Measurements from ENCODE around the gene GRK5. TPM values are rescaled to one million over a fixed set of nuclear protein-coding genes. Genes with fewer than 3 reads are reported as not detected.
"Not testable (repeated sequence)": the region's sequence is repeated elsewhere in the genome, so short reads cannot be mapped to it uniquely, and the experiment has no call there.

The GRK5 gene
- total RNA-seq, 1 experiment from 2014 or later = 1.2 TPM

DNA sequence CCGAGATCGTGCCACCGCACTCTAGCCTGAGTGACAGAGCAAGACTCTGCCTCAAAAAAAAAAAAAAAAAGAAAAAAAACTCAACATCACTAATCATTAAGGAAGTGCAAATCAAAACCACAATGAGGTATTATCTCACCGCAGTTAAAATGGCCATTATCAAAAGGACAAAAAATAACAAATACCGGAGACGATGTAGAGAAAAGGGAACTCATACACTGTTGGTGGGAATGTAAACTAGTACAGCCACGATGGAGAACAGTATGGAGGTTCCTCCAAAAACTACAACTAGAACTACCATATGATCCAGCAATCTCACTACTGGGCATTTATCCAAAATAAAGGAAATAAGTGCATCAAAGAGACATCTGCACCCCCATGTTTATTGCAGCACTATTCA, 24.3 kb downstream of the GRK5 start:
- Histone ChIP-seq H3T11ph (ENCODE audit: low read length) (no peak overlapping the region), H3K23ac (ENCODE audit: insufficient read length, low read depth, low read length) (no peak overlapping the region), H3K4me2 (ENCODE audit: insufficient read depth, insufficient read length, low read length) (no peak overlapping the region), H3K14ac (ENCODE audit: insufficient read depth, low read length) (no peak overlapping the region), H3K4me1 (ENCODE audit: insufficient read depth, low read length) (no peaks in the 10 kb centered on the region), H3K9me3 (ENCODE audit: control insufficient read depth, low read depth, low read length) (no peaks in the 10 kb centered on the region), H3K4ac (ENCODE audit: low read depth, low read length) (no peak overlapping the region), H4K91ac (ENCODE audit: insufficient read length, low read depth, low read length) (no peak overlapping the region), H2BK120ac (ENCODE audit: low read depth, low read length, poor library complexity, severe bottlenecking) (no peak overlapping the region), H2AFZ (ENCODE audit: low read length) (no peak overlapping the region), H2BK15ac (ENCODE audit: low read depth, low read length) (no peak overlapping the region), H3K23me2 (ENCODE audit: insufficient read length, low read depth, low read length, poor library complexity, severe bottlenecking) (no peaks in the 10 kb centered on the region), H3K18ac (ENCODE audit: insufficient read length, low read depth, low read length) (no peak overlapping the region), H3K56ac (ENCODE audit: insufficient read length, low read depth, low read length) (no peak overlapping the region), H3K27me3 (ENCODE audit: insufficient read depth, low read length) (no peaks in the 10 kb centered on the region), H4K5ac (ENCODE audit: insufficient read length, low read depth, low read length) (no peak overlapping the region), H3K79me1 (ENCODE audit: insufficient read depth, low read depth, low read length, poor library complexity, severe bottlenecking) (no peaks in the 10 kb centered on the region), H3K9ac (ENCODE audit: extremely low read depth, insufficient read length, low read length) (no peak overlapping the region), H4K8ac (replicated peaks; ENCODE audit: insufficient read length, low read depth, low read length) (no peak overlapping the region), H3K79me2 (ENCODE audit: insufficient read depth, low read length) (no peaks in the 10 kb centered on the region), H2BK20ac (ENCODE audit: low read depth, low read length, poor library complexity, severe bottlenecking) (no peak overlapping the region), H2AK5ac (ENCODE audit: insufficient read length, low read length) (no peak overlapping the region), H2BK5ac (ENCODE audit: insufficient read length, low read length) (no peak overlapping the region), H2BK12ac (ENCODE audit: insufficient read length, low read depth, low read length) (no peak overlapping the region), H4K20me1 (ENCODE audit: control insufficient read depth, insufficient read depth, insufficient read length) (no peaks in the 10 kb centered on the region), H3K27ac (ENCODE audit: insufficient read length, low read depth, low read length) (no peak overlapping the region)
- DNase-seq = no peak
- peaks cover 12 to 13% of the 10 kb centered on the region in 2 experiments; a peak in 4 of 5 replicates for H3K9me3 Mint-ChIP-seq
- H3K4me3 Mint-ChIP-seq = no peak overlapping the region
- TF ChIP-seq, protein P1, sequence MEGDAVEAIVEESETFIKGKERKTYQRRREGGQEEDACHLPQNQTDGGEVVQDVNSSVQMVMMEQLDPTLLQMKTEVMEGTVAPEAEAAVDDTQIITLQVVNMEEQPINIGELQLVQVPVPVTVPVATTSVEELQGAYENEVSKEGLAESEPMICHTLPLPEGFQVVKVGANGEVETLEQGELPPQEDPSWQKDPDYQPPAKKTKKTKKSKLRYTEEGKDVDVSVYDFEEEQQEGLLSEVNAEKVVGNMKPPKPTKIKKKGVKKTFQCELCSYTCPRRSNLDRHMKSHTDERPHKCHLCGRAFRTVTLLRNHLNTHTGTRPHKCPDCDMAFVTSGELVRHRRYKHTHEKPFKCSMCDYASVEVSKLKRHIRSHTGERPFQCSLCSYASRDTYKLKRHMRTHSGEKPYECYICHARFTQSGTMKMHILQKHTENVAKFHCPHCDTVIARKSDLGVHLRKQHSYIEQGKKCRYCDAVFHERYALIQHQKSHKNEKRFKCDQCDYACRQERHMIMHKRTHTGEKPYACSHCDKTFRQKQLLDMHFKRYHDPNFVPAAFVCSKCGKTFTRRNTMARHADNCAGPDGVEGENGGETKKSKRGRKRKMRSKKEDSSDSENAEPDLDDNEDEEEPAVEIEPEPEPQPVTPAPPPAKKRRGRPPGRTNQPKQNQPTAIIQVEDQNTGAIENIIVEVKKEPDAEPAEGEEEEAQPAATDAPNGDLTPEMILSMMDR (conservative IDR thresholded peaks at IDR 0.05) = no peak
- peaks cover 2 to 5% of the 10 kb centered on the region in 2 experiments for H3K4me1 Mint-ChIP-seq
- no peaks in the 10 kb centered on the region for H3K27me3 Mint-ChIP-seq (ENCODE audit: low read depth)
- H3K27ac Mint-ChIP-seq = no peak overlapping the region
- WGBS (ENCODE audit: extremely low coverage, insufficient read length, low lambda C conversion rate) = no CpG with 5 or more reads among the region's 7 CpGs
- peaks cover 0 to 2% (median 0%) of the 10 kb centered on the region in 3 experiments; a peak in 2 of 7 replicates for H3K36me3 Mint-ChIP-seq (ENCODE audit: insufficient read depth in 1 of 3, low read depth in 3 of 3)

DNA sequence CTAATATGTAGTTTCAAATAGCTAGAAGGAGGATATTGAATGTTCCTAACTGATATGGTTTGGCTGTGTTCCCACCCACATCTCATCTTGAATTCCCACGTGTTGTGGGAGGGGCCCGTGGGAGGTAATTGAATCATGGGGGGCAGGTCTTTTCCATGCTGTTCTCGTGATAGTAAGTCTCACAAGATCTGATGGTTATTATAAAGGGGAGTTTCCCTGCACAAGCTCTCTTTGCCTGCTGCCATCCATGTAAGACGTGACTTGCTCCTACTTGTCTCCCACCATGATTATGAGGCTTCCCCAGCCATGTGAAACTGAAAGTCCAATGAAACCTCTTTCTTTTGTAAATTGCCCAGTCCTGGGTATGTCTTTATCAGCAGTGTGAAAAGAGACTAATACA, 25.1 kb downstream of the GRK5 start:
- H4K20me1 ChIP-seq (ENCODE audit: control insufficient read depth, insufficient read depth, insufficient read length); H3K56ac ChIP-seq (ENCODE audit: insufficient read length, low read depth, low read length); H3K27me3 Mint-ChIP-seq (ENCODE audit: low read depth); H3K14ac ChIP-seq (ENCODE audit: insufficient read depth, low read length); H4K91ac ChIP-seq (ENCODE audit: insufficient read length, low read depth, low read length); H3K27ac ChIP-seq (ENCODE audit: insufficient read length, low read depth, low read length); H3K4ac ChIP-seq (ENCODE audit: low read depth, low read length); H3K36me3 Mint-ChIP-seq (ENCODE audit: insufficient read depth in 1 of 3, low read depth in 3 of 3); H3K79me1 ChIP-seq (ENCODE audit: insufficient read depth, low read depth, low read length, poor library complexity, severe bottlenecking); H2BK20ac ChIP-seq (ENCODE audit: low read depth, low read length, poor library complexity, severe bottlenecking); H2BK5ac ChIP-seq (ENCODE audit: insufficient read length, low read length); H3K27me3 ChIP-seq (ENCODE audit: insufficient read depth, low read length); H4K5ac ChIP-seq (ENCODE audit: insufficient read length, low read depth, low read length); H3K79me2 ChIP-seq (ENCODE audit: insufficient read depth, low read length); H3K9ac ChIP-seq (ENCODE audit: extremely low read depth, insufficient read length, low read length); H3K23me2 ChIP-seq (ENCODE audit: insufficient read length, low read depth, low read length, poor library complexity, severe bottlenecking); H3K18ac ChIP-seq (ENCODE audit: insufficient read length, low read depth, low read length); H3K9me3 ChIP-seq (ENCODE audit: control insufficient read depth, low read depth, low read length); H3K4me3 Mint-ChIP-seq; H2AFZ ChIP-seq (ENCODE audit: low read length); H3T11ph ChIP-seq (ENCODE audit: low read length); H2AK5ac ChIP-seq (ENCODE audit: insufficient read length, low read length); H2BK120ac ChIP-seq (ENCODE audit: low read depth, low read length, poor library complexity, severe bottlenecking); DNase-seq; H3K27ac Mint-ChIP-seq; H3K23ac ChIP-seq (ENCODE audit: insufficient read length, low read depth, low read length); H3K4me2 ChIP-seq (ENCODE audit: insufficient read depth, insufficient read length, low read length); H4K8ac ChIP-seq (replicated peaks; ENCODE audit: insufficient read length, low read depth, low read length); H3K4me1 ChIP-seq (ENCODE audit: insufficient read depth, low read length); H2BK12ac ChIP-seq (ENCODE audit: insufficient read length, low read depth, low read length); H2BK15ac ChIP-seq (ENCODE audit: low read depth, low read length): not testable (repeated sequence)
- no CpG with 5 or more reads among the region's 4 CpGs for WGBS (ENCODE audit: extremely low coverage, insufficient read length, low lambda C conversion rate)
- peaks cover 12 to 13% of the 10 kb centered on the region in 2 experiments; a peak in 4 of 5 replicates for H3K9me3 Mint-ChIP-seq
- peaks cover 5 to 13% of the 10 kb centered on the region in 2 experiments for H3K4me1 Mint-ChIP-seq

Measured in H9 (cell line).